Measurements from ENCODE around the gene SORCS2.

SORCS2 gene

GRCh38 chr4:7255488-7255881 is 63.1 kb downstream of the SORCS2 start:
- TF ChIP-seq CTCF (IDR thresholded peaks at IDR 0.05; ENCODE audit: low read depth, low read length): no peak
- H3K4me3 ChIP-seq (ENCODE audit: low read depth, low read length): no peak overlapping the region

GRCh38 chr4:7255996-7256395 is 63.7 kb downstream of the SORCS2 start:
- no peak overlapping the region for H3K4me3 ChIP-seq (ENCODE audit: low read depth, low read length)
- TF ChIP-seq CTCF (IDR thresholded peaks at IDR 0.05; ENCODE audit: low read depth, low read length): no peak

GRCh38 chr4:7256984-7257810 is 64.9 kb downstream of the SORCS2 start:
- no peak overlapping the region for H3K4me3 ChIP-seq (ENCODE audit: low read depth, low read length)
- no peak for TF ChIP-seq CTCF (IDR thresholded peaks at IDR 0.05; ENCODE audit: low read depth, low read length)

GRCh38 chr4:7259039-7259438 is 66.7 kb downstream of the SORCS2 start:
- no peak overlapping the region for H3K4me3 ChIP-seq (ENCODE audit: low read depth, low read length)
- TF ChIP-seq CTCF (IDR thresholded peaks at IDR 0.05; ENCODE audit: low read depth, low read length): no peak

GRCh38 chr4:7260569-7260968 is 68.2 kb downstream of the SORCS2 start:
- no peak overlapping the region for H3K4me3 ChIP-seq (ENCODE audit: low read depth, low read length)
- TF ChIP-seq CTCF (IDR thresholded peaks at IDR 0.05; ENCODE audit: low read depth, low read length): no peak

- no peak for TF ChIP-seq CTCF (IDR thresholded peaks at IDR 0.05; ENCODE audit: low read depth, low read length)
- H3K4me3 ChIP-seq (ENCODE audit: low read depth, low read length): no peak overlapping the region
Observed at GRCh38 chr4:7261087-7261486, 68.7 kb downstream of the SORCS2 start.

GRCh38 chr4:7261536-7261935 is 69.2 kb downstream of the SORCS2 start:
- H3K4me3 ChIP-seq (ENCODE audit: low read depth, low read length): no peak overlapping the region
- TF ChIP-seq CTCF (IDR thresholded peaks at IDR 0.05; ENCODE audit: low read depth, low read length): no peak

Measured in WI38 (cell line).